H9 (cell line): Measurements from ENCODE around the gene CER1. TPM values are rescaled to one million over a fixed set of nuclear protein-coding genes. Genes with fewer than 3 reads are reported as not detected.

Source experiments
- DNase-seq: peaks from one replicate; pipeline ENCODE4 v3.0.0-alpha.2; 2017
- H2AFZ ChIP-seq: one replicate; pipeline ENCODE4 v1.6.1; 2013; ENCODE audit warnings: mild to moderate bottlenecking, low read length, control low read depth, moderate library complexity
- H2AK5ac ChIP-seq: 2 replicates; pipeline ENCODE4 v1.6.1; 2013; ENCODE audit warnings: low read length, control low read depth, mixed read lengths; ENCODE audit not compliant: insufficient read length
- H2BK120ac ChIP-seq: one replicate; pipeline ENCODE4 v1.6.1; 2013; ENCODE audit warnings: low read depth, mild to moderate bottlenecking, low read length, control low read depth, inconsistent platforms; ENCODE audit not compliant: poor library complexity, severe bottlenecking
- H2BK12ac ChIP-seq: 2 replicates; pipeline ENCODE4 v1.6.1; 2013; ENCODE audit warnings: low read length, control low read depth, mixed read lengths, low read depth; ENCODE audit not compliant: insufficient read length
- H2BK15ac ChIP-seq: 2 replicates; pipeline ENCODE4 v1.6.1; 2013; ENCODE audit warnings: low read depth, low read length, control low read depth
- H2BK20ac ChIP-seq: one replicate; pipeline ENCODE4 v1.6.1; 2013; ENCODE audit warnings: low read depth, mild to moderate bottlenecking, low read length, control low read depth, inconsistent platforms; ENCODE audit not compliant: poor library complexity, severe bottlenecking
- H2BK5ac ChIP-seq: 2 replicates; pipeline ENCODE4 v1.6.1; 2013; ENCODE audit warnings: low read length, control low read depth, mixed read lengths; ENCODE audit not compliant: insufficient read length
- H3K14ac ChIP-seq: 2 replicates; pipeline ENCODE4 v1.6.1; 2013; ENCODE audit warnings: low read length, control low read depth; ENCODE audit not compliant: insufficient read depth
- H3K18ac ChIP-seq: 2 replicates; pipeline ENCODE4 v1.6.1; 2013; ENCODE audit warnings: low read depth, mild to moderate bottlenecking, mixed read lengths, low read length, control low read depth; ENCODE audit not compliant: insufficient read length
- H3K23ac ChIP-seq: 2 replicates; pipeline ENCODE4 v1.6.1; 2013; ENCODE audit warnings: low read length, control low read depth, mixed read lengths, low read depth; ENCODE audit not compliant: insufficient read length
- H3K23me2 ChIP-seq: 2 replicates; pipeline ENCODE4 v1.6.1; 2013; ENCODE audit warnings: low read depth, mild to moderate bottlenecking, mixed read lengths, low read length, control low read depth; ENCODE audit not compliant: insufficient read length, poor library complexity, severe bottlenecking
- H3K27ac ChIP-seq: 2 replicates; pipeline ENCODE4 v1.5.1; 2013; ENCODE audit warnings: low read length, control low read depth, mixed read lengths, low read depth; ENCODE audit not compliant: insufficient read length
- H3K27me3 ChIP-seq: 2 replicates; pipeline ENCODE4 v1.6.1; 2013; ENCODE audit warnings: low read length, control low read depth, inconsistent platforms; ENCODE audit not compliant: insufficient read depth
- H3K4ac ChIP-seq: 2 replicates; pipeline ENCODE4 v1.6.1; 2013; ENCODE audit warnings: low read depth, mild to moderate bottlenecking, control low read depth, inconsistent platforms, low read length, moderate library complexity
- H3K4me1 ChIP-seq: 2 replicates; pipeline ENCODE4 v1.6.1; 2013; ENCODE audit warnings: low read length, control low read depth, inconsistent platforms; ENCODE audit not compliant: insufficient read depth
- H3K4me2 ChIP-seq: 2 replicates; pipeline ENCODE4 v1.6.1; 2013; ENCODE audit warnings: low read length, control low read depth, mixed read lengths; ENCODE audit not compliant: insufficient read length, insufficient read depth
- H3K56ac ChIP-seq: 2 replicates; pipeline ENCODE4 v1.6.1; 2013; ENCODE audit warnings: low read depth, mild to moderate bottlenecking, mixed read lengths, low read length, control low read depth; ENCODE audit not compliant: insufficient read length
- H3K79me1 ChIP-seq: 2 replicates; pipeline ENCODE4 v1.6.1; 2013; ENCODE audit warnings: low read depth, mild to moderate bottlenecking, moderate library complexity, low read length, control low read depth, inconsistent platforms; ENCODE audit not compliant: insufficient read depth, poor library complexity, severe bottlenecking
- H3K79me2 ChIP-seq: 2 replicates; pipeline ENCODE4 v1.6.1; 2013; ENCODE audit warnings: low read length, control low read depth, inconsistent platforms; ENCODE audit not compliant: insufficient read depth
- H3K9ac ChIP-seq: 2 replicates; pipeline ENCODE4 v1.6.1; 2013; ENCODE audit warnings: low read length, control low read depth, mixed read lengths; ENCODE audit not compliant: insufficient read length; ENCODE audit errors: extremely low read depth
- H3K9me3 ChIP-seq: one replicate; pipeline ENCODE4 v1.6.1; 2013; ENCODE audit warnings: low read depth, low read length, inconsistent platforms; ENCODE audit not compliant: control insufficient read depth
- H3T11ph ChIP-seq: one replicate; pipeline ENCODE4 v1.6.1; 2013; ENCODE audit warnings: mild to moderate bottlenecking, low read length, control low read depth, inconsistent platforms
- H4K20me1 ChIP-seq: one replicate; pipeline ENCODE4 v1.6.1; 2013; ENCODE audit not compliant: control insufficient read depth, insufficient read length, insufficient read depth
- H4K5ac ChIP-seq: 2 replicates; pipeline ENCODE4 v1.6.1; 2013; ENCODE audit warnings: low read depth, mild to moderate bottlenecking, mixed read lengths, low read length, control low read depth; ENCODE audit not compliant: insufficient read length
- H4K8ac ChIP-seq: replicated peaks from 2 replicates; pipeline ENCODE4 v1.6.1; 2013; ENCODE audit warnings: low read length, control low read depth, mixed read lengths, low read depth; ENCODE audit not compliant: insufficient read length
- H4K91ac ChIP-seq: 2 replicates; pipeline ENCODE4 v1.6.1; 2013; ENCODE audit warnings: low read depth, mild to moderate bottlenecking, moderate library complexity, mixed read lengths, low read length, control low read depth; ENCODE audit not compliant: insufficient read length
- H3K27ac Mint-ChIP-seq, 3 experiments: 2 replicates in 2 of 3; 3 replicates in 1 of 3; pipeline ENCODE4 v1.8.0; 2020 to 2021; ENCODE audit warnings: mixed read lengths in 3 of 3, mild to moderate bottlenecking in 1 of 3, moderate library complexity in 1 of 3
- H3K27me3 Mint-ChIP-seq: 2 replicates; pipeline ENCODE4 v1.8.0; 2021; ENCODE audit warnings: low read depth, mild to moderate bottlenecking, moderate library complexity, mixed read lengths
- H3K36me3 Mint-ChIP-seq, 3 experiments: 2 replicates in 2 of 3; 3 replicates in 1 of 3; pipeline ENCODE4 v1.8.0; 2020 to 2021; ENCODE audit warnings: low read depth in 3 of 3, mixed read lengths in 3 of 3; ENCODE audit not compliant: insufficient read depth in 1 of 3
- H3K4me1 Mint-ChIP-seq, 2 experiments: 2 replicates each; pipeline ENCODE4 v1.8.0; 2020; ENCODE audit warnings: mixed read lengths in 2 of 2
- H3K4me3 Mint-ChIP-seq, 2 experiments: 2 replicates in 1 of 2; 3 replicates in 1 of 2; pipeline ENCODE4 v1.8.0; 2020 to 2021; ENCODE audit warnings: mild to moderate bottlenecking in 2 of 2, mixed read lengths in 2 of 2, moderate library complexity in 1 of 2
- H3K9me3 Mint-ChIP-seq, 2 experiments: 2 replicates in 1 of 2; 3 replicates in 1 of 2; pipeline ENCODE4 v1.8.0; 2020; ENCODE audit warnings: mild to moderate bottlenecking in 2 of 2, mixed read lengths in 2 of 2, moderate library complexity in 1 of 2
- WGBS: extraction: QIAGEN DNeasy Blood & Tissue Kit; methylation state at CpG from one replicate; pipeline ENCODE4 v1.1.7; 2013; ENCODE audit warnings: missing lambda C conversion rate, low lambda C conversion rate, mixed read lengths; ENCODE audit not compliant: insufficient read length; ENCODE audit errors: extremely low coverage; 5-methylcytosine and 5-hydroxymethylcytosine counted together
- total RNA-seq: library from RNA; stranded (reverse); gene quantifications from 2 replicates; pipeline ENCODE4 v1.2.1, GENCODE V29; 2021
- TF ChIP-seq, protein P1 (sequence below): fragments of 200-600 bp; sonication (generic); conservative IDR thresholded peaks from 3 replicates; pipeline ENCODE4 v1.8.0; 2021; ENCODE audit warnings: antibody characterized with exemption, mild to moderate bottlenecking

CER1 gene
- total RNA-seq, 1 experiment from 2014 or later = 22.3 TPM

DNA sequence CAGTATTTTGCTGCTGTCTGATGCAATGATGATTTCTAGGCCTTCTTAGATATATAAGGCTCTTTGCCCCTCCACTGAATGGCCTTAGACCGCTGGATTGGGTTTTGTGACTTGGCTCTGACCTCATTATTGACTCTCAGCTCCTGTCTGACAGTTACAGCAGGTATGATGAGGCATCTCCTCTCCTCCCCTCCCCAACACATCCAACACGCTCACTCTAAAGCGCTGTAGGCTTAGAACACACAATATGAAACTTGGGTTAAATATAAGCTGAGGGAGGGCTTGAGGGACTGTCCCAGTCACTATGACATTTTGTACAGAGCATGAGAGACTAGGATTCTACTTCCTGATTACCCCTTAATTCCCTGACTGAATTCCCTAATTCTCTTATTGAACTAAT, 18.8 kb upstream of the CER1 start:
- no peak overlapping the region for H3K4me2 ChIP-seq
- no peak overlapping the region for H2BK120ac ChIP-seq
- H3K4me1 ChIP-seq = no peaks in the 10 kb centered on the region
- H3K9ac ChIP-seq = no peak overlapping the region
- H3K4me1 Mint-ChIP-seq = peaks cover 3 to 7% of the 10 kb centered on the region in 2 experiments; a peak in 2 of 4 replicates
- no peak overlapping the region for H3K23ac ChIP-seq
- H4K20me1 ChIP-seq = no peaks in the 10 kb centered on the region
- no peak for DNase-seq
- H3K14ac ChIP-seq = no peak overlapping the region
- H3K27ac ChIP-seq = no peak overlapping the region
- H2AK5ac ChIP-seq = no peak overlapping the region
- H2BK5ac ChIP-seq = no peak overlapping the region
- H3K27me3 Mint-ChIP-seq = no peaks in the 10 kb centered on the region
- no peaks in the 10 kb centered on the region for H3K23me2 ChIP-seq
- H3K18ac ChIP-seq = peak overlapping the region; percentile 7
- WGBS = no CpG with 5 or more reads among the region's 3 CpGs
- no peaks in the 10 kb centered on the region for H3K79me1 ChIP-seq
- H4K5ac ChIP-seq = no peak overlapping the region
- no peak overlapping the region for H4K91ac ChIP-seq
- TF ChIP-seq, protein P1, sequence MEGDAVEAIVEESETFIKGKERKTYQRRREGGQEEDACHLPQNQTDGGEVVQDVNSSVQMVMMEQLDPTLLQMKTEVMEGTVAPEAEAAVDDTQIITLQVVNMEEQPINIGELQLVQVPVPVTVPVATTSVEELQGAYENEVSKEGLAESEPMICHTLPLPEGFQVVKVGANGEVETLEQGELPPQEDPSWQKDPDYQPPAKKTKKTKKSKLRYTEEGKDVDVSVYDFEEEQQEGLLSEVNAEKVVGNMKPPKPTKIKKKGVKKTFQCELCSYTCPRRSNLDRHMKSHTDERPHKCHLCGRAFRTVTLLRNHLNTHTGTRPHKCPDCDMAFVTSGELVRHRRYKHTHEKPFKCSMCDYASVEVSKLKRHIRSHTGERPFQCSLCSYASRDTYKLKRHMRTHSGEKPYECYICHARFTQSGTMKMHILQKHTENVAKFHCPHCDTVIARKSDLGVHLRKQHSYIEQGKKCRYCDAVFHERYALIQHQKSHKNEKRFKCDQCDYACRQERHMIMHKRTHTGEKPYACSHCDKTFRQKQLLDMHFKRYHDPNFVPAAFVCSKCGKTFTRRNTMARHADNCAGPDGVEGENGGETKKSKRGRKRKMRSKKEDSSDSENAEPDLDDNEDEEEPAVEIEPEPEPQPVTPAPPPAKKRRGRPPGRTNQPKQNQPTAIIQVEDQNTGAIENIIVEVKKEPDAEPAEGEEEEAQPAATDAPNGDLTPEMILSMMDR = no peak
- no peak overlapping the region for H2BK20ac ChIP-seq
- no peak overlapping the region for H3T11ph ChIP-seq
- H3K9me3 Mint-ChIP-seq = no peaks in the 10 kb centered on the region
- no peak overlapping the region for H3K4ac ChIP-seq
- H2AFZ ChIP-seq = no peak overlapping the region
- peaks cover 0 to 3% (median 0%) of the 10 kb centered on the region in 3 experiments; a peak in 1 of 7 replicates for H3K36me3 Mint-ChIP-seq
- peak overlapping the region in 1 of 3 experiments; percentile 25; a peak in 3 of 7 replicates for H3K27ac Mint-ChIP-seq
- no peak overlapping the region for H2BK12ac ChIP-seq
- no peak overlapping the region for H4K8ac ChIP-seq
- no peaks in the 10 kb centered on the region for H3K9me3 ChIP-seq
- no peak overlapping the region for H2BK15ac ChIP-seq
- H3K79me2 ChIP-seq = no peaks in the 10 kb centered on the region
- H3K4me3 Mint-ChIP-seq = no peak overlapping the region
- no peaks in the 10 kb centered on the region for H3K27me3 ChIP-seq
- no peak overlapping the region for H3K56ac ChIP-seq
